NCI-H446 (cell line): ENCODE measurements around the gene TNFRSF18.

Experiments used
- DNase-seq, 2 experiments: peaks; one replicate each; lab custom pipeline; 2025; lab: John Stamatoyannopoulos, UW

TNFRSF18 gene

DNA sequence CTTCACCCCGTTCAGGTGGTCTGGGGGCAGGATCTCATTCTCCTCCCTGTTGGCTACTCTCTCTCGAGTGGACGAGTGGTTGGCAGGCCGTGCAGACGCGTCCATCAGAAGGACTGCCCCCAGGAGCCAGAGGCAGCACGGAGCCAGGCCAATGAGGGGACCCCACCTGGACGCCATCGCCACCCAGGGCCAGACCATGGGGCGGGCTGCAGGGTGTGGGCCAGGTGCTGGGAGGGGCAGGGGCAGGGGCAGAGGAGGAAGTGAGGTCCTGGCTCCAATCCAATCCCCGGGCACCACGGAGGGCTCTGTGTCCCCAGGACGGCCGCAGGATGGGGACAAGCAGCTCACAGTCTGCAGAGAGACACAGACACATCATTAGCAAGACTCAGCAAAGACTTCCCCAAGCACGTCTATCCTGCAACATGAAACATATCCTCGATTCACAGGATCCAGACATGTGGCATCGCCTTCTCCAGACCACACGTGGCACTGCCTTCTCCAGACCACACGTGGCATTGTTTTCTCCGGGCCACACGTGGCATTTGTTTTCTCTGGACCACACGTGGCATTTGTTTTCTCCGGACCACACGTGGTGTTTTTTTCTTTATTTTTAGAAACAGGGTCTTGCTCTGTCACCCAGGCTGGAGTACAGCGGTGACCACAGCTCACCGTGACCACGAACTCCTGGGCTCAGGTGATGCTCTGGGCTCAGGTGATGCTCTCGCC is 22.4 kb upstream of the TNFRSF18 start:
- no peak for DNase-seq

DNA sequence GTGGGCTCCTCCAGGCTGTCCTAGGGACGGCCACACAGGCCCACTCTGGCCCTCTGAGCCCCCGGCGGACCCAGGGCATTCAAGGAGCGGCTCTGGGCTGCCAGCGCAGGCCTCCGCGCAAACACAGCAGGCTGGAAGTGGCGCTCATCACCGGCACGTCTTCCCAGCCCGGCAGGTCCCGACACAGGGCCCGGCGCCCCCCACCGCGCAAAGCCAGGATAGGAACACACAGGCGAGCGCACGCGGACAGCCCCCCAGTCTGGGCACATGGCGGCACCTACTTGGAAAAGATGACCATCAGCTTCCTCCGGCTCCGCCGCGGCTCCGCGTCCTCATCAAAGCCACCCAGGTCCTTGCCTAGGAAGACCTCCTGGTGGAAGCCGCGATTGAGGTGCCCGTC is 21.8 kb upstream of the TNFRSF18 start:
- no peak for DNase-seq

DNA sequence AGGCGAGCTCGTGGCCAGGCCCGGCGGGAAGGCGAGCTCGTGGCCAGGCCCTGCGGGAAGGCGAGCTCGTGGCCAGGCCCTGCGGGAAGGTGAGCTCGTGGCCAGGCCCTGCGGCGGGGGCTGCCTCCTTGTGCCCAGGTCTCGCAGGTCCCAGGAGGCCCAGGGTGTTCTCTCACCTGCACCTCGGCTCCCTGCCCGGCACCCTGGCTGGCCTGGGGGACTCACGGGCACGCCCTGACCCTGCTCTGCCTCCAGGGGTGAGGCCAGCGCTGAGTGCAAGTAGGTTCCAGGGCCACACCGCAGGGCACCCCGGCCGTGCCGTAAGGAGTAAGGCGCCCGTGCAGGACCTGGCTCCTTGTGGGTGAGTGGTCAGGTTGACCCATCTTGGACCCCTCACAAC is 21.0 kb upstream of the TNFRSF18 start:
- no peak for DNase-seq

DNA sequence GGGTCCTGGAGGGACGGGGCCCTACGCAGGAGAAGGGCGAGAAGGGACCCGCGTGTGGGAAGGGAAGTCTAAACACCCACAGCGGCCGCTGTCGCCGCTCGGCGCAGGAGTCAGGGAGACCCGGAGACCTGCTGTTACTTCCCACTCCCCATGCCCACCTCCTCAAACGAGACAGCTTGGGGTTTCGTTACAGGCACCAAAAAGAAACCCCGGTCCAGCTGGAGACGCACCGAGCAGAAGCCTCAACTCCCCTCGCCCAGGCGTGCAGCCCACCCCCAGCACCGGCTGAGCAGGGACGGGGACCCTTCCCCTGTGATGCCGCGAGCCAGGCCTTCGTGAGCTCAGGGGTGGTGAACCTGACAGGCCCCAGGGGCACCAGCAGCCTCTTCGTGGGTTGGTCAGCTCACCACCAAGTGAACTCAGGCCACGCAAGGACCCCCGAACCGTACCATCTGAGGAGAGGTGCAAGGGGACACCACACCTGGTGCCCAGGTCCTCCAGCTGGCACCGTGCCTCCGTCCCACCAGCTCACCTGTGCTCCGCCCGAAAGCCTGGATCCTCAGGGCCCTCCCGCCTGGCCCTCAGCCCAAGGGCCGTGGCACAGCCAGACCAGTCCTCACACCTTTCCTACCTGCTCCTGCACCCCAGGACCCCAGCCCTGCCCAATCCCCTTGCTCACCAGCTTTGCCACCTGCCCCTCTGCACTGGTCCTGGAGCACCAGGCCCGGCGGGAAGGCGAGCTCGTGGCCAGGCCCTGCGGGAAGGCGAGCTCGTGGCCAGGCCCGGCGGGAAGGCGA is 20.4 kb upstream of the TNFRSF18 start:
- DNase-seq, result no peak

DNA sequence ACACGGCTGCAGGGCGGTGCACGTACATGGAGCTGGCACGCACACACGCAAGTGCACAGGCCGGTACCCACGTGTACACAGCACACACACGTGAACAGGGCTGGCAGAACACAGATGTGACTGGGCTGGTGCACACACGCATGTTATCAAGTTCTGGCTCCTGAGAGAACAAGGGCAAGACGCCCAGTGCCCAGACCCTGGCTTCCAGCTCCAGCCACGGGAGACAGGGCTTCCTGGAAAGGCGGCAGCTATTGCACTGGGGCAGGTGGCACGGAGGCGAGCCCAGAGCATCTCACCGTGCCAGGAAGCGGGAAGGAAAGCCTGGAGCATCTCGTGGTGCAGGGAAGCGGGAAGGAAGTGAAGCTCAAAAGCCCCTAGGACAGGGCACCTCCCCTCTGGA is 19.5 kb upstream of the TNFRSF18 start:
- no peak for DNase-seq

DNA sequence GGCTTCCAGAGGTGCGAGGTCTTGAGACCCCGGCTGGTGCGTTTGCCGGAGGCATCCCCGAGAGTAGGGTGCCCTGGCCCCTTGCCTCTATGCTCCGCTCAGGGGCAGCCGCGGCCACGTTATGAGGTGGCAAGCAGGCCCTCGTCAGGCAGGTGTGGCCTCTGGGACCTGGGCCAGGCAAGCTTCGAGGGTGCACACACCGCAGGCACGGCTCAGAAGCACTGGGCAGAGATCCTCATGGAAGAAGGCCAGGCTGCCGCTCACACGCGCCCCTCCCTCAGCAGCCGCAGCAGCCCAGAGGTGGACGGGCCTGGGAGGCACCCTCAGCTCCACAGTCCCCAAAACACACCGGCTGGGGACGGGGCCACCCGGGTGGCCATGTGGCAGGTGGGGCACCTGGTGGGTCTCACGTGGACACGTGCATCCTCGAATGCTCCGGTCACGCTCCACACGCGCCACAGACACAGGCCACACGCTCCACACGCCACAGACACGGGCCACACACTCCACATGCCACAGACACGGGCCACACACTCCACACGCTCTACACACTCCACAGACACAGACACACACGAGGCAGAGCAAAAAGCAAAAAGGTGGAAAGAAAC is 18.9 kb upstream of the TNFRSF18 start:
- no peak for DNase-seq

DNA sequence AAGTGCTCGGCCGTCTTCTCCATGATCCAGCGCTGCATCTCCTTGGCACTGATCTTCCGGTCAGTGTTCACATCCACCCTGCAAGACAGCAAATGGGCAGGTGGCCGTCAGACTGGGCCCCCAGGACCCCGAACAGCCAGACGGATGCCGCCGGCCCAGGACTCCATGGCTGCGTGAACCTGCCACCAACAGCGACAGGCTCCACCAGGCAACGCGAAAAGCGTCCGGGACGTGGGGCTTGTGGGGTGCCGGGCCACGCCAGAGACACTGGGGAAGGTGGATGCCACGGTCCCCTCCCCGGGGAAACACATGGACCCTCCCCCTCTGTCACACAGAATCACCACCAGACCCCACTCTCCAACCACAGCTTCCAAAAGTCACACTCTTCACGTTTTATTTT is 17.5 kb upstream of the TNFRSF18 start:
- DNase-seq, result no peak

DNA sequence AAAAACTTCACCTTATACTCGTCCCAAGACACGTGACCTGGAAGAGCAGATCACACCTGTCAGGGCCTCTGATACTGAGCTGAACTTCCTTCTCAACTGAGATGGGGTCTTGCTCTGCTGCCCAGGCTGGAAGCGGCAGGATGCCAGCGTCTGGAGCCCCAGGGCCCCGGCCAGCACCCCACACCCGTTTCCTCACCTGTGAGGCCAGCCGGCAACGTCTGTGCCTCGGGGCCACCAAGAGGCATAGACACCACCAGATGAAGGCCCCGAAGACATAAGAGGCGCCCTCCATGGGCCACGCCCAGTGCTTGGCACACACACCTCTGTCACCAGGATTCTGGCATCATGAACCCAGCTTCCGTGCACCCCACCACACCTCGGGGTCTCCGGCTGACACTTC is 16.9 kb upstream of the TNFRSF18 start:
- no peak for DNase-seq

DNA sequence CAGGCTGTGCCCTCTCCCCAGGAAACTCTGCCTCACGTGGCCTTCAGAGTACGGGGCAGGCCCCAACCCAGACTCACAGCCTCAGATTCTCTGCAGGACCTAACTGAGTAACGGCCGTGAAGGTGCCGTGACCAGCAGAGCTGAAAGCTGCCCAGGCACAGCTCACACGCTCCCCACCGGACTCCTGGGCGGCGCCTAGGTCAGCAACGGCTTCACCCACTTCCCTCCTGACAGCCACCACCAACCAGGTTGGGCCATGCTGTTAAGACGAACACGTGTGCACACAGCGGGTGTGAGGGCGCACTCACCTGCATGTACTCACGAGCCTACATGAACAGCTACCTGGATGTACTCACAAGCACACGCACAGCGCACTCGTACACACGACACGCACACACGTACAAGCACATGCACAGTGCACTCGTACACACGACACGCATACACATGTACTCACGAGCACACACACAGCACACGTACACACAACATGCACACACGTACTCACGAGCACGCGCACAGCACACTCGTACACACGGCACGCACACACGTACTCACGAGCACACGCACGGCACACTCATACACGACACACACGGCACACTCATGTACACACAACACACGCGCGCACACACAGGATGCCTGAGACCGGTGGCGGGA is 16.3 kb upstream of the TNFRSF18 start:
- no peak for DNase-seq

DNA sequence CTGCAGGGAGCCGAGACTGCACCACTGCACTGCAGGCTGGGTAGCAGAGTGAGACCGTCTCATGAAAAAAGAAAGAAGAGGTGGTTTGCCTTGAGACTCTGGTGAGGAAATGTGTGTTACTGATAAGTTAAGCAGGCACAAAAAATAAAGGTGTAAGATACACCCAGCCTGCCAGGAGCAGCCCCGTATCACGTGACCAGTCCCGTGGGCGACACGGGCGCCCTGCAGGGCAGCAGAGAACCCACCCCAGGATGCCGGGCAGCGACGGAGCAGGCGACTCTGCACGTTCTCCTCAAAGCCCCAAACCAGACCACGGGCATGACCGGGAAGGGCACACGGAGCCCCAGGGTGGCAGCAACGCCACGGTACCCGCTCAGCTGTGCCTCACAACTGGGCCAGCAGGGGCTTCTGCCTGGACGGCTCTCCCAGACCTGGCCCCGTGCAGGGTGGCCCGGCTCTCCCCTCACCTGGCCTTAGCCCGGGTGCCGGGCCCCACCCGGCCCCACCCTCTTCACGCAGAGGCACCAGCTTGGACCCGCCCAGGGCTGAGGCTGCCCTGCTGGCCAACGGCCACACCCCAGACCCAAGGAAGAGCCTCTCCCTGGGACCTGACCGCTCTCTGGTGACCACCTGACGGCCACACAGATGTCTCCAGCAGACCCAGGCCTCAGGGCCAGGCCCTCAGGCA is 15.6 kb upstream of the TNFRSF18 start:
- DNase-seq, result no peak

DNA sequence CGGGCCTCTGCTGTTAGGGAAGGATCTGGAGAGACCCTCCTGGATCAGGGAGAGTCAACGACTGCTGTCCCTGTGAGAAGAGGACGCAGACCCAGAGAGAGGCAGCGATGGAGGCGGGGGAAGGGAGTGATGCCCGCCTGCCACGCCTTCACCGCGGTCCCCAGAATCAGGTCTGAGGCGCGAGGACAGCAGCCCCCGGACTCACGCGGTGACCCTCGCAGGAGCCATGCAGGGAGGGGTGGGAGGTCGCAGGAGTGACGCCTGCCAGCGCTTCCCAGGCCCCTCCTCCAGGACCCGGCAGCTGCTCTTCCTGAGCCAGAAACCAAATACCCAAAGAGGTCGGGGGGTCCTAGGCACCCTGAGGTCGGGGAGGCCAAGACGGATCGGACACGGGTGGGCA is 13.8 kb upstream of the TNFRSF18 start:
- no peak for DNase-seq

DNA sequence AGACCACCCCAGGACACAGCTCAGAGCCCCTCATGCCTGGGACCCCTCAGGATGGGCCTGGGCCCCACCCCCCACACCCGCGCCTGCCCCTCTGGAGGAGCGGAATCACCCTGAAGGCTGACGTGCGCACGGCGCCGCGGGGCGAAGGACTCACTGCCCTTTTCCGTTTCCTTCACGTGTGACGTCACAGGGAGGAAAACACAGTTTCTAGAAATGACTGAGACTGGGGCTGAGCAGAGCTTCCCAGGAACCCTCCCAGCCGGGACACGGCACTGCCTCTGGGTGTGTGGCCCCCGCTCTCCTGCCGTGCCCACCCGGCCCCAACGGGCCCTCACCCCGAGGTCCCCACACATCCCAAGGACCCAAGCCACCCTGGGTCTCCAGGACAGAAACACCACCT is 12.9 kb upstream of the TNFRSF18 start:
- no peak for DNase-seq

DNA sequence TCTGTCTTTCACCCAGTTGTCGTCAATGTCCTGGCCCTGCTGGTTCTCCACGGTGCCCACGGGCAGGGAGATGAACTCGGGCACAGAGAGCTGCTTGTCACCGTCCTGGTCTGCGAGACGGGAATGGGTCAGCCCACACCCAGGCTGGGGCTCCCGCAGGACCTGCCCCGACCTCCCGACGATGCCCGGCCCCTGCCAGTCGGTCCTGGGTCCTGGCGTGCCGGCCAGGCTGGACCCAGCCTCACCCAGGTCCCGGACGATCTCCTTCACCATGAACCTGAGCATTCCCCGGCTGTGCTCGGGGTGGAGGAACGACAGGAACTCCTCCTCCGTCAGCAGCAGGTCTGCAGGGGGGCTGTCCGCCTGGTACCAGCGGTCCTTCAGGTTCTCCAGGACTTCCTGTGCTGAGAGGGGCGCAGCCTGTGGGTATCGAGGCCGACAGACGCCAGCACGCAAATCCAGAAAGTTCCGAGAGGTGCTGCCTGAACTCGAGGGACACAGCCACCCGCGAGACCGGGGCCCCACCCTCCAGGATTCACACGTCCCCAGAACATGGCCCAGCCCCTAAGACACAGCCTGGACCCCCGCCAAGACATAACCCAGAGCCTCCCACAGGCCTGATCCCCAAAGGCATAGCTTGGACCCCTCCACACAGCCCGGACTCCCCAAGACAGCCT is 12.3 kb upstream of the TNFRSF18 start:
- DNase-seq, result no peak

DNA sequence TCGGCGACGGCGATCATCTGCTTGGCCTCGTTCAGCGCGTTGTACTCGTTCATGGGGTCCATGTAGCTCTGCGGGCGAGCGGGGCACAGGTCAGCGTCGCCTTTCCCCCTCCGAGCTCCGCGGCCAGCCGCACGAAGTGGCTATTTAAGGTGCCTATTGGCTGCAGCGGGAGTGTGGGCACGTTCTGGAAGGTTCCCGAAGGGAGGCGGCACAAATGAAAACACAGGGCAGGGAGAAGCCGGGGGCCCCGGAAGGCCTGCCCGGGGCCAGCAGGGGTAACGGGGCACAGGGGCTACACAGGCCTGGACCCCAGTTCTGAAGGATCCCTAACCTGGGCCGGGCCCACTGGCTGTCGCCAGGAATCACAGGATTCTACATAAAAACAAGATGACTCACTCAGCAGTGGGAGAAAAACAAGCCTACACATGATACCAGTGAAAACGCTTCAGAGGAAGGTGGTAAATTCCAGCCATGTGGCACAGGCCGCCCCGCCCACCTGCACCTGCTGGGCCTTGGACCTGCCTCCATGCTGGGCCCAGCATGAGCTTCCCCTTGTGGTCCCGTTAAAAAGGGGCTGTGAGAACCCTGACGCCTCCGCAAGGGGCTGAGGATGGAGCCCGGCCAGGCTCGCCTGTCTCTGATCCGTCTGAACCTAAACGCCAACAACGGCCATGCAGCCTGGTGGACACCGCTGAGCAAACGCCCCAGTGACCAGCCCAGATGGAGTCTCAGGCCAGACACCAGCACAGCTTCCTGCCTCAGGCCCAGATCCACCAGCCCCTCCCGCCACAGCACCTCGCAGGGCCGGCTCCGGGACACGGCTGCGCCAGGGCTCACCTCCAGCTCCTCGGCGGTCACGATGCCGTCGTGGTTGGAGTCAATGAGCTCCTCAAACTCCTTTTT is 11.5 kb upstream of the TNFRSF18 start:
- no peak for DNase-seq

DNA sequence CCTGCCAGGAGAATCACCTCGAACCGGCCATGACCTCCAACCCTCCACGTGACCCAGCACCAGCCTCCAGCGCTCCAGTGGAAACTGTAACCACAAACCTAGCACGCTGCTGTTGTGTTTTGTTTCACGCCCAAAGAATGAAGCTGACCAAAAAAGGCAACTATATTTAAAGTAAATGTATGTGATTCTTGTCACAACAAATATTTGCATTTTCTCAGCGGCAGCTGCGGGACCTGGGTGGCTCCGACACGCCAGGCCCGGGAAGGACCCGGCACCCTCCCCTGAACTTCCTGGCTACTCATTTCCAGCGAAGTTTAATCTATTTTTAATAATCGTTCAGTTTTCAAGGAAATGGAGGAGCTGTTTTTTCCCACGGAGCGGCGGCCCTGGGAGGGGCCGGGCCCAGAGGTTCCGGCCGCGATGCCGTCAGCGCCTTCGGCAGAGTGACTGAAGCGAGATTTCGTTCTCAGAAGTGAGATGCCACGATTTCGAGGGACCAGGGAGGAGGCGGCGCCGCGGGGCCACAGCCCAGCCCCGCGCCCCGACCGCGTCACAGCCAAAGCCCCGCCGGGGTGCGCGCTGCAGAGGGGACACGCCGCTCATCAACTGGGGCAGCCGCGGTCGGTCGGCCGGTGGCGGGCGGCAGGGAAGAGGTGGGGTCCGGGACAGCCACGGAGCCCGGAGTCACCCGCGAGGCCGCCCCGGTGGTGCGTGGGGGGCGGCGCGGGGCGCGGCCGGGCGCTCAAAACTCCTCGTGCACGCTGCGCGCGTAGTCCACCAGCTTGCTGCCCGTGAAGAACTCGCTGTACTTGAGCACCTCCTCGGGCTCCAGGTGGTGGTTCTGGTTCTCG is 10.6 kb upstream of the TNFRSF18 start:
- no peak for DNase-seq

DNA sequence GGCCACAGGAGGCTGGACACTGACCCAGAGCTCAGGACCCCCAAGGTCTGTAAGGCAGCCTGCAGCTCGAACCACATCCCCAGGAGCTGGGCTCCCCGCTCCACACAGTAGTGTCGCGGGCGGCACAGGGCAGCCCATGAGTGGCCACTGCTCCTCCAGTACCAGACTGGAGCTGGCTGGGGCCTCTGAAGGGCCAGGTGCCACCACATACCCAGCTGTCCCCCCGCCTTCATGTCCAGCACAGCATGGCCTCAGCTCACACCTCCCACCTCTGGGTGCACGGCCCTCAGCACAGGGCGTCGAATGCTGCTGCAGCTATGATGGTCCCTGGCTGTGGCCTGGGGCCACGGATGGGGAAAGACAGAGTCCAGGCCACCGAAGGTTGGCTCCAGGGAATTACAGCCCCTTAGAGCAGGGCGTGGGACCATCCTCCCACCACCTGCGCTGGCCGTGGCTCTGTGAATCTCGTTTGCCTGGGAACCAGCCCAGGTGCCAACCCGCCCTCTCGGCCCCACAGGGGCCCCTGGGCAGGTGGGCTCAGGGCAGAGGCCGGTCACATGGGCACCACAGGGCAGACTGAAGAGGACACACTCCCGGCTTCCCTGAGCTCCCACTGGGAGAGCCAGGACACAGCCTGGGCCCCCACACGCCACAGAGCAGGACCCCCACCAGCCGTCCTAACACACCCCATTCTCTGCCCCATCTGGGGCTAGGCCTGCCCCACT is 9.7 kb upstream of the TNFRSF18 start:
- no peak for DNase-seq

DNA sequence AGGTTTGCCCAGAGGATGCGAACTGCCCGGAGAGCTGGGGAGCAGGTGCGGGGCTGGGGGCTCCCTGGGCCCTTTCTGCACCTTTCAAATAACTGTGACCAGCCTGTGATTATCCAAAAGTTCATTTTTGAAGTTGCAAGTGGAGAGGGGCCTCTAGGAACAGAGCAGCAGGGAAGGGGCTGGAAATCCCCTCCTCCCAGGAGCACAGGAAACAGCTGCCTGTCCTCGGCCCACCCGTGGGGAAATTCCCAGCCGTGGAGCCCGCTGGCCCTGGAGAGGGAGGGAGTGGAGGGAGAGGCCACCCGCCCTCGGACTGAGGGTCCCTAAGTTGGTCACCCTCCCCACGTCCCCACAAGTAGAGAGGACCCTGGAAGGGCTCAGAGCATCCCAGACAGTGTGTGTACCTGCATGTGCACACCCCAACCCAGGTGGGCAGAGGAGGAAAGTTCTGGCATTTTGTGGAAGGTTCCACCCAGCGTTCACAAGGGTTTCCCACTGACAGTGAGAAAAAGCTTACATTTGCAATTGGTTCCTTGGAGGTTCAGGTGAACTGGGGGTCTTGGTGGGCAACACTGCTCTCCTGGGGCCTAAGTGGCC is 8.8 kb upstream of the TNFRSF18 start:
- DNase-seq, result no peak
